GM20000 (cell line): ENCODE measurements around the gene RPL18.
"Not testable (repeated sequence)": the region's sequence is repeated elsewhere in the genome, so short reads cannot be mapped to it uniquely, and the experiment has no call there.

Experiments
- DNase-seq: peaks from one replicate; pipeline ENCODE4 v3.0.0; 2012; ENCODE audit warnings: low spot score
- CTCF ChIP-seq: IDR thresholded peaks from 2 replicates; pipeline ENCODE4 v1.5.1; 2012; ENCODE audit warnings: mild to moderate bottlenecking, control low read depth; ENCODE audit errors: extremely low read depth, missing control alignments

The RPL18 gene

GRCh38 chr19:48587387-48587786, 31.6 kb downstream of the RPL18 start:
- no peak for DNase-seq
- TF ChIP-seq CTCF, result no peak

- TF ChIP-seq CTCF, result no peak
- no peak for DNase-seq
These were observed 36.8 kb downstream of the RPL18 start for GRCh38 chr19:48582168-48582567.

- DNase-seq, result no peak
- no peak for TF ChIP-seq CTCF
These were observed 40.1 kb downstream of the RPL18 start for GRCh38 chr19:48578891-48579290.

- DNase-seq, result not testable (repeated sequence)
These were observed 41.1 kb downstream of the RPL18 start for GRCh38 chr19:48577908-48578307.

GRCh38 chr19:48575931-48576622, 42.9 kb downstream of the RPL18 start:
- DNase-seq, result no peak
- TF ChIP-seq CTCF, result no peak

- TF ChIP-seq CTCF, result no peak
- DNase-seq, result no peak
These were observed 45.8 kb downstream of the RPL18 start for GRCh38 chr19:48573163-48573505.

- no peak for DNase-seq
- TF ChIP-seq CTCF, result no peak
These were observed 47.4 kb downstream of the RPL18 start for GRCh38 chr19:48571378-48572162.

GRCh38 chr19:48569814-48570213, 49.2 kb downstream of the RPL18 start:
- no peak for TF ChIP-seq CTCF
- DNase-seq, result no peak
